OCI-LY1 (cell line): ENCODE data around the gene C11orf91.

Source experiments
- CTCF ChIP-seq: fragments of 200-600 bp; sonication (generic), shearing (Covaris generic); IDR thresholded peaks from 2 replicates; pipeline ENCODE4 v1.5.1; 2017; ENCODE audit warnings: mild to moderate bottlenecking, antibody characterized with exemption, low read length, moderate library complexity, mixed read lengths
- EZH2 ChIP-seq: fragments of 200-600 bp; sonication (generic), shearing (Covaris generic); IDR thresholded peaks from 2 replicates; pipeline ENCODE4 v1.8.0; 2017; ENCODE audit warnings: borderline replicate concordance, mixed run types, mild to moderate bottlenecking, antibody characterized with exemption, low read length, moderate library complexity, mixed read lengths

- TF ChIP-seq CTCF (no peak), EZH2 (no peak)
These were observed 24.9 kb upstream of the C11orf91 start for GRCh38 chr11:33725496-33725895.
